LHCN-M2 (cell line): ENCODE data around the gene ZNF664. TPM values are rescaled to one million over a fixed set of nuclear protein-coding genes. Genes with fewer than 3 reads are reported as not detected.
A peak's percentile ranks its signal among the peaks of the same experiment; 100 is the strongest.

Source experiments
- DNase-seq: peaks from one replicate; pipeline ENCODE4 v3.0.0-alpha.2; 2012; ENCODE audit warnings: low read depth
- total RNA-seq: library from RNA; depleted of rRNA; stranded (reverse); fragments of >200 nt; gene quantifications from 2 replicates; pipeline ENCODE4 v1.2.3, GENCODE V29; 2014

The ZNF664 gene
- total RNA-seq, 1 experiment from 2014 or later, result 43.2 TPM

DNA sequence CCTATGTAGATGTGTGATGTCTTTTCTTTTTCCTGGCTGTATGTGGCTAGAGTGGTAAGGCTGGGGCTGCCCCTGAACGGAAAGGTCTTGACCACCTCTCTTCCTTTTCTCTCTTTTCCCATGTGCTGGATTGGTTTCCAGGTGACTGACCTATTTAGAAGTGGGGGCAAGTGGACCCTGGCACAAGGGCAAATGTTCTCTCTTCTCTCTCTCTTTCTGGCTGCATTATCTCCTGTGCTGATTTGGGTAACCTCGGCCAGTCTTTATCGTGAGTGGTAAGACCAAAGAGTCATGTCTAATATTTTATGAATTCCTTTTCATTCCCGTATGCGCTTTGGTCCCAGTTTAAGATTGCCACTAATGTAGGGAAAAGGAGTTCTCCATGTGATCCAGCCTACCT is 16.2 kb downstream of the ZNF664 start:
- DNase-seq, result no peak

DNA sequence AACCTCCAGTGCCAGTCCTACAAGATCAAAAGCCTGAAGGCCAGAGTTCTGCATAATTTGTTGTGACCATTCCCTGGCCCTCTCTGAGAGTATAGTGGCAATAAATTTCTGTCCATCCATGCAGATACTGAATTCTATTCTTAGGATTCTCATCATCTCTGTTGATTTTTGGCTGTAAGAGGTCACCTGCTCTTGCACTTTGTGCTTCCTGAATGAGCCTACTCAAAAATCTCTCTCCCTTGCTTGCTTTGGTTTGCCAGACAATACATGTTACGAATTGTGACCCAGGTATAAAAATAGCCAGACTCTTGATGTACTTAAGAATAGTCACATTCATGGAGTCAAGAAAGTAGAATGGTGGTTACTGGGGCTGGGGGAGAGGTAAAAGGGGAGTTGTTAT is 16.7 kb downstream of the ZNF664 start:
- DNase-seq, result no peak

DNA sequence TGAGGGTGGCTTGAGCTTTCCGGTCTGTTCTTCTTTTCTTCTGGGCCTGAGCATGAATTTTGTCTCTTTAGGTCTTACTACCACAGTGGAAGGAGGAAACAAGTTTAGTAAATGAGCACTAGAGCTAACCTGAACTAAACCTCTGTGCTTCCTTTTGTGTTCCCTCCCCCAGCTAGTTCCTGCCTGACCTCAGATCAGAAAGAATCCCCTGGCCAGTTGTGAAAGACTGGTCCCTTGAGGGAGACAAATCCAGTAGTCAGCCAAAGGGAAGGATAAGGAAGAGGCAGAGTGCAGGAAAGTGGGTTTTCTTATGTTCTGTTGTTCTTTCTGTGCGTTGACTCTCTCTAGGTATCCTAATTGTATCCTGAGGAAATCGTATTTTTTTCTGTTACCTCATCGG is 17.5 kb downstream of the ZNF664 start:
- DNase-seq, result peak; percentile 55

DNA sequence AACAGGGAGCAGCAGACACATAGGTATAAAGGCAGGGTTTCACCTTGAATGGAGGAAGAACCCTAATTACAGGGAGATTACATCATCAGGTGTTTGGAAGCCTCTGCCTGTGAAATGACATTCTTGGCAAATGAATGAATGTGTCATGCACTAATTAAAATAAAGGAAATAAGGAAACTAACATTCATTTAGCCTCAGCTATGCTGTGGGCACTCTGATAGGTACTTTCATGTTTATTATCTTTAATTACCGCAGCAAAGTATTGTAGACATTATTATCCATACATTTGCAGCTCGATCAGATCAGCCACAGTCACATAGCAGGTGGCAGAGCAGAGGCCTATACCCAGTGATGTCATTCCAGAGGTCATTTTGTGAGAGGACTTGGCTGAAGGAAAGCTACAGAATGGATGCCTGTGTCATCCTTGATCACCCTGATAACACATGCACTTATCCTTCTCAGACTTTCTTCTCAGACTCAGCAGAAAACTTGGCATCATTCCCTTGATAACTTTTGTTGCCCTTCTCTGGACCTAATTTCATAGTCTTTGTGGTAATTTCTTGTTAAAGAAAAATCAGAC is 18.4 kb downstream of the ZNF664 start:
- DNase-seq, result no peak

DNA sequence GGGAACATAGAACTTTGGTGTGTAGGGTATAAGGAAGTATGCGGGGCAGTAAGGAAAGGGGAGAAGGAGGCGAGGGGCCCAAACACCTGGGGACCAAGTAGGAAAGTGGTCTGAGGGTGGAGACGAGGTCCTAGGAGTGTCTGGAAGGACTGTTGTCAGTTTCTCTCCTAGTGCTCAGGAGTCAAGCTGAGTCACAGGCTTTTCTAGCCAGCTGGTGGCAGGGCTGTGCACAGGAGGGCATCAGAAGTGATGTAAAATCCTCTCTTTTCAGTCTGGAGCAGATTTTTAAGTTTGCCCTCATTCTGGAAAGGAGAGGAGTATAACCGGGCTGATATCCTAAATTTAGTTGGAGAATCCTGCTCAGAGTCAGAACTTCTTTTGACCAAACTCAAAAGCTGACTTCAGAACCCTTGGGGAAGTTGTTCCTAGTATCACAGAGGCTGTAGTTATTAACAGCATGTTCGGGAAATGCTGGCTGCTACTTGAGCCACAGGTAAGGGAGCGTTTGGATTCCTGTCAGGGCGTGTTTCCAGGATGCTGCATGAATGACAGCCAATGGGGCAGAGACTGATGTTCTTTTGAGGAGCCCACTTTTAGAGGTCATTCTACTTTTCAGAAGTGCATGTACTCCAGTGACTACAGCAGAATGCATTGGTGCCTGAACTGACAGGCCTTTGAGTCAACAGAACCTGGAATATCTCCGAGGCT is 19.3 kb downstream of the ZNF664 start:
- DNase-seq, result no peak

DNA sequence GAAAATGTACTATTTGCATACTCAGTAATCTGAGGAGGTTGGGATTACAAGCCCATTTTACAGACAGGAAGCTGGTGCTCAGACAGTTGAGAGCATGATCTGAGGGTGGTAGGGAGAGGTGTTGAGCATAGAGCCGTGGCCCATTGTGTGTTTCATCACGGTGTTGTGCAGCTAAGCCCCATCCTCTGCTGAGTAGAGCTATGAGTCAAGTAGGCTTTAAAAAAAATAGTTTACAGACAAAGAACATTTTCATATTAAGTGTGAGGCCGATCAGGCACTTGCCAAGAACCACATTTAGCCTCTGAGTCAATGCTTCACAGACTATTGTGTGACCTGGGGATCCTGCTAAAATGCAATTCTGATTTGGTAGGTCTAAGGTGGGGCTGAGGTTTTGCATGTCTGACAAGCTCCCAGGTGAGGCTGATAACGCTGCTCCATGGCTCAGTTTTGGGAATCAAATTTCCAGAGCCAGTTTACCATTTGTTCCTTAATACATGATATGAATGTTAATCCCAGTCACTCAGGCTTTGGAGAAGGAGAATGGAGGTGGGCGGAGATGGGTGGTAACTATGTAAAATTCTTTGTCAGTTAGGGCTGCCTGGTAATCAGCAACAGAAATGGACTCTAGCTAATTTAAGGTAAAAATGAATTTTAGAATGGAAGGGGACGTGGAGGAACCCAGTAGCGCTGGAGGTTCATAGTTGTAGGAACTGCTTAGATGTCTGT is 22.2 kb downstream of the ZNF664 start:
- DNase-seq, result peak; percentile 65

DNA sequence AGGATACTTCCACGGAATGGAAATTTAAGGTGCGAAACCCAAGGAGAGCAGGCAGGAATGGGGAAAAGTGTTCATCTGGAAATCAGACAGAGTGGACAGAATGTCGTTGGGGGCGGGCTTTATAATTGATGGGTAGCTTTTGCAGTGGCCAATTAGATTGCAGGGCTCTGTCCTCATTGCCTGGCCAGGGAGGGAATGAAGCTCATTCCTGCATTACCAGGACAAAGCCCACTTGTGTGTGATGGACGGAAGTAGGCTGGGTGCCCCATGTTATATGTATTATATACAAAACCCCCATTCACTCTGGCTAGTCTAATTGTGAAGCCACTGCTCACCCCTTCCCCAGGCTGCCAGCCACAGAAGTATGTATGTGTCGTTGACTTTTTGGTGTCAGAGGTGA is 23.6 kb downstream of the ZNF664 start:
- no peak for DNase-seq

DNA sequence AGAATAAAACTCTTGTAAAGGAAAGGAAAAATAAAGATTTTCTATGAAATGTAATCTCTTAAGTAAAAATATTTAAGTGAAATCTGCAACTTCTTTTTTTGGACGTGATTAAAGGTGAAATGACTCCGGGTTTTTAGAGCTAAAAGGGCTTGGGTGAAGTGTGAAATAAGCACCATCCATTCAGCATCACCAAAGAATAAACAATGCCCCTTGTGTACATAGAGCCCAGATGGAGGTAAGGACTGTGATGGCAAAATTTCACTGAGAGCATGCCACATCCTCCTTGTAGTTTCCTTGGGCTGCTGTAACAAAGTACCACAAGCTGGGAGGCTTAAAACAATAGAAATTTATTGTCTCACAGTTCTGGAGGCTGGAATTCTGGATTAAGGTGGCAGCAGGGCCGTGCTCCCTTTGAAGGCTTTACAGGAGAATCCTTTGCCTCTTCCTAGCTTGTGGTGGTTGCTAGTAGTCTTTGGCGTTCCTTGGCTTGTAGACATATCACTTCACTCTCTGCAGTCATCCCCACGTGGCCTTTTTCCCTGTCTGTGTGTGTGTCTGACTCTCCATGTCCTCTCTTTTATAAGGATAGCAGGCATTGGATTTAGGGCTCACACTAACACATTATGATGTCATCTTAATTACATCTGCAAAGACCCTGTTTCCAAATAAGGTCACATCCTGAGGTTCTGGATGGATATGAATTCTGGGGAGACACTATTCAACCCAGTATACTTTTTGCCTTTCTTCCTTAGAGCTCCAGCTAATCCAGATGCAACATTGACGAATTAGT is 24.2 kb downstream of the ZNF664 start:
- no peak for DNase-seq

DNA sequence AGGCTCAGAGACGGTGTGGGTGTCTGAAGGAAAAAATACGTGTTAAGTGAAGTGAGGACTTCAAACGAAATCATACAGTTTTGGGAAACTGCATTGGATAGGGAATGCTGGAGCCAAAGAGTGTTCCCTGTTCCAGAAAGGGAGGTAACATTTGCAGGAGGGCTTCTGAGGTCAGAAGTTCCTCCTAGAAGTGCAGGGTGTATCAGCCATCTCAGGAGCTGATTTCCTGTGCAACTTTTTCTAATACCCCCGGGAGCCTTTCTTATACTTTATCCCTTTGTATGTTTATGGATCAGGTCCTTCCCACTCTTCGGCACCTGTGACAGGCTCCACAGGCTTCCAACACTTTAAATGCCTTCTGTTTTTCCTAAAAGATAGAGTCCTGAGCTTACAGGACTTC is 24.9 kb downstream of the ZNF664 start:
- no peak for DNase-seq

DNA sequence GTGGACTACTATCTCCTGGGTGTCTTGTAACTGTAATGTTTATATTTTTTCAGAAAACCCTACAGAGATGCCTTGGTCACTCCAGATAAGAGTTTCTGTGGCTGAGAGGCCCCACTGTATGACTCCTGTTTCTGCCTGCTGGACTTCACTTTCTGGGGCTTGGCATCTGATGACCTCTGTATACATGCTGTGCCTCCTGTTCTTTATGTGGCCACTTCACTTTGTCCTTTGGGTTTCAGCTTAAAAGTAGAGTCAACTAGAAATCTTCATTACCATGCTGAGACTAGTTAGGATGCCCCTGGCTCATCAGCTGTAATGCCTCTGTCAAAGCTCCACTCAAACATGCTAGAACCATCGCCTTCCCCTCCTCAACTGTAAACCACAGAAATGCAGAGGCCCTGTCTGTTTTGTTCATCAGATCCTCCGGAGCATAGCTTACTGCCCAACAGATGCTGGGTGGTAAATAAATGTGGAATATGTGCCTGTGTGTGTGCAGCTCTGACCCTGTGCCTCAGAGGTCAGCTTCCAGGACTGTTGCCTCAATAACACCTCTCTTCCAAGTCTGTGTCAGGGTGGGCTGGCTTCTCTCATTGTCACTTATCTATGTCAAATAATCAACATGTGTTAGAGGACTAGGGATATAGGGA is 25.5 kb downstream of the ZNF664 start:
- peak; percentile 18 for DNase-seq

DNA sequence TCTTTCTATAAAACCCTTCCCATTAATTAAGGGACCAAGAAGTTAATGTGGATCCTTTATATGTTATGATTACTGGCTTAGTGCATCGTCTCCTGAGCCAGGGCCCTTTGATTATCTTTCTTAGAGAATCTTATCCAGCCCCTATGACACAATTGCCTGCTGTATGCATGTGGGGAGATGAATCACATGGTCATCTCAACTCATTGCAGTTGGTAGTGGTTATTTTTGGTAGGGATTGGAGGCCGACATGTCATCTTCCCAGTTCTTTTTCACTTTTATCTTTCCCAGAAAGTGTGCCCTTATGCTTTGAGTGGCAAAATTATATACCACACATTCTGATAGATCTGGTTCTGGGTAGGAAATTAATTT is 26.0 kb downstream of the ZNF664 start:
- peak; percentile 19 for DNase-seq

DNA sequence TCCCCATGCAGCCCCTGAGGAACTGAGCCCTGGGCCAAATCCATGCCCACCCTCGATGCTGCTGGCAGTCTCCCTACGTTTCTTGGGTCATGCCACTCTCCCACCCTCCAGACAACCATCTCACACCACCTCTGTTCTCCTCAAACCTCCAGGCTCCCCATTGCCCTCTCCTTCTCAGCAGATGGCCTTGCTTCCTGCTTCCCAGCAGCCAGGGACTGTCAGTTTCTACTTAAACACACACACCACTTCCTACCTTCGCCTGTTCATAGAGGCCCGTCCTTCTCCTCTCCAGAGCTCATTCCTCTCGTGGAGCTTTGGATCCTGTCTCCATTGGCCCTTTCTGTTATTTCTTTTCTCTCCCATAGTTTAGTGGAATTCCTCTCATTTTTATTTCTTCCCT is 27.1 kb downstream of the ZNF664 start:
- DNase-seq, result no peak

DNA sequence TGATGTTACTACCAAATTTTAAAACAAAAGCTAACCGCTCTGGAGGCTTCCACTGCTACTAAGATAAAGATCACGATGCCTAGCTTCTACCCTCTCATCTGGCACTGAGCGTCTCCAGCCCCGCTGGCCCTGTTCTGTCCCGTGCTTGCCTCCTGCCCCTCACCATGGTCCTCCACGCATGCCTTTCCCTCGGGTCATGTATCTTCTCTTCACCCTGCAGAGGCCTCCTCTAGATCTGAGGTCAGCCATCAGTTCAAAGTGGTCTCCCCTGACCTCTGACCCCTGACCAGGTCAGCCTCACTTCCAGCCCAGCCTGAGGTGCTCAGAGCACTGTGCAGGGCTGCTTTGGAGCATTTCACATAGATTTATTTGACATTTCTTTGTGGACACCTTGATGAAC is 28.3 kb downstream of the ZNF664 start:
- DNase-seq, result no peak

DNA sequence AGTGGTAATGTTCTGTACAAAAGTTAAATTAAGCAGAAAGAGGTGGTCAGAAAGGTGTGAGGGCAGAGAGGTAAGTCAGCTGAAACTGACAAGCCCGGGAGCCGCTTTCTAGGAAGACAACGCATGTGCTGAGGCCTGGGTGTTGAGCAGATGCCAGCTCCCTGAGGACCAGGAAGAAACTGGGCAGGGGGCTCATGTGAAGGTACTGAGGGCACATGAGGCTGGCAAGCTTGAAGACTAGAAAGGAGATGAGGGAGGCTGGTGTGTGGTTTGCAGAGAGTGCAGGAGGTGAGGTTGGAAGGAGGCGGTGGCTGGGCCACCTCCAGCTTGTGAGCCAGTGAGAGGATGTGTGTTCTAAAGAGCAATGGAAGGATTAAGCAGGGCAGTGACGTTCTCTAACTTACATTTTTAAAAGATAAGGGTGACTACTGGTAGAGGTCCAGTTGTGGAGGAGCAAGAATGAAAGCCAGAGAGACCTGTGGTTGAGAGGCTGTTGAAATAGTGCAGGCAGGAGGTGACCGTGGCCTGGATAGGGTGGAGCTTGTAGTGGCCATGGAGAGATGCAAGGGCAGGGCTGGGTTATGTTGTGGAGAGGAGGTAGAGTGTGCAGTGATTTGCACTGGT is 29.1 kb downstream of the ZNF664 start:
- DNase-seq, result no peak

DNA sequence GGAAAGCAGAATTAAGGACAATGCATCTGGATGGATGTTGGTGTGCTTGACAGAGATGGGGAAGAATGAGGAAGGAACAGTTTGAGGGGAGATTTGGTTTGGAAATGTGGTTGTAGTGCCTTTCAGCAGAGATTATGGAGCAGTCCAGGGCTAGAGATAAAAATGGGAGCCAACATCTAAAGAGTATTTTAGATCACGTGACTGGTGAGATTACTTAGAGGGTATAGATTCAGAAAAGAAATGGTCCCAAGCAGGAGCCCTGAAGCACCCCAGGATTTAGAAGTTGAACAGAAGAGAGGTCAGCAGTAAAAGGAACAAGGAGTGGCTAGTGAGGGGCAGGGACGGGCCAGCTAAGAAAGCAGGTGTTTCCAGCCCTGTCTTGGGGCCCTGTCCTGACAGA is 29.6 kb downstream of the ZNF664 start:
- DNase-seq, result no peak

DNA sequence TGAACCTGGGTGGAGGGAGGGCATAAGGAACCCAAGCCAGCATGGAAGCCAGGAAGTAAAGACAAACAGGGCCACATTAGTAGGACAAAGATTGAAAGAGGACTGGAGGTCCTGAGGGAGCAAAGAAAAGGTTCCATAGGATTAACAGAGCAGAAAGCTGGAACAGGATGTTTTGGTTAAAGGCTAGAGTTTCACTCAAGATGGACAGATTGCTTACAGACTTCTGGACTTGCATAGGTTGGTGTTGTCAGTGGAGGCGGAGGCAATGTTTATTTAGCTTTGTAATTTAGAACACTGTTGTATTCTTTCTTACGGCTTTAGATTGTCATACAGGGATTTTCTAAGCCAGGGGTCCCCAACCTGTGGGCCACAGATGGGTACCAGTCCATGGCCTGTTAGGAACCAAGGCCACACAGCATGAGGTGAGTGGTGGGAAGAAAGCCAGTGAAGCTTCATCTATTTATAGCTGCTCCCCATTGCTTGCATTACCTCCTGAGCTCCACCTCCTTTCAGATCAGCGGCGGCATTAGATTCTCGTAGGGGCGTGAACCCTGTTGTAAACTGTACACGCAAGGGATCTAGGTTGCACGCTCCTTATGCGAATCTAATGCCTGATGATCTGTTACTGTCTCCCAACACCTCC is 31.3 kb downstream of the ZNF664 start:
- no peak for DNase-seq

DNA sequence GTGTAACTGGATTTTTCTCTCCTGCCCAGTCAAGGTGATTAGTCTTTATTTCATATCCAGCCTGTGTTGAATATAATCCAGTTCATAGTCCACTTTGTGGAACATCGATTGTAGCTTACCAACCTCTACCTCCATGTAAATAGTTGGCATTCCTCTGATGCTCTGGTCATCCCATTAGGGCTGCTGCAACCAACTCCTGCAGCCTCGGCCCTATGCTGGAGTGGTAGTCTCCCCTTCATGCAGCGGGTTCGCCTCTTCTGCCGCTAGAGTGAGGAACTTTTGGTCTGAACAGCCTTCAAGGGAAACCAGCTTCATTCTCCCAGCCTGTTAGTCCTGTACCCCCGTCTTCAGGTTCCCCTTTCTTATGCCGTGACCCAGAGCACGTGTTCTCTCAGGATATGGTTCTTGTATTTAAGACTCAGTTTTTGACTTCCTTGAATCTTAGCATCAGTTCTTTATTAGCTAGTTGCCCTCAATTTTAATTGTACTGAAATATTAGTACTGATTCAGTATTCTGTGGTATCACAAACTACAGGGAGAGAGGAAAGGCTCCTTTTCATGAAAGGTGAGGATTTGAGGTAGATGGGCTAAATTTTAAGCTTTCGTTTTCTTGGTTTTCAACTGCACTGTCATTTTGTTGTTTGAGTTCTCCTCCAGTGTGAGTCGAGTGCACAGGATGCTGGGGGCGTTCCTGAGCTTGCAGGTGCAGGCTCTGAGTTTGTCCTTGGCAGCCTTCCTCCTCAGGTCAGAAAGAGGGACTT is 33.2 kb downstream of the ZNF664 start:
- DNase-seq, result no peak

DNA sequence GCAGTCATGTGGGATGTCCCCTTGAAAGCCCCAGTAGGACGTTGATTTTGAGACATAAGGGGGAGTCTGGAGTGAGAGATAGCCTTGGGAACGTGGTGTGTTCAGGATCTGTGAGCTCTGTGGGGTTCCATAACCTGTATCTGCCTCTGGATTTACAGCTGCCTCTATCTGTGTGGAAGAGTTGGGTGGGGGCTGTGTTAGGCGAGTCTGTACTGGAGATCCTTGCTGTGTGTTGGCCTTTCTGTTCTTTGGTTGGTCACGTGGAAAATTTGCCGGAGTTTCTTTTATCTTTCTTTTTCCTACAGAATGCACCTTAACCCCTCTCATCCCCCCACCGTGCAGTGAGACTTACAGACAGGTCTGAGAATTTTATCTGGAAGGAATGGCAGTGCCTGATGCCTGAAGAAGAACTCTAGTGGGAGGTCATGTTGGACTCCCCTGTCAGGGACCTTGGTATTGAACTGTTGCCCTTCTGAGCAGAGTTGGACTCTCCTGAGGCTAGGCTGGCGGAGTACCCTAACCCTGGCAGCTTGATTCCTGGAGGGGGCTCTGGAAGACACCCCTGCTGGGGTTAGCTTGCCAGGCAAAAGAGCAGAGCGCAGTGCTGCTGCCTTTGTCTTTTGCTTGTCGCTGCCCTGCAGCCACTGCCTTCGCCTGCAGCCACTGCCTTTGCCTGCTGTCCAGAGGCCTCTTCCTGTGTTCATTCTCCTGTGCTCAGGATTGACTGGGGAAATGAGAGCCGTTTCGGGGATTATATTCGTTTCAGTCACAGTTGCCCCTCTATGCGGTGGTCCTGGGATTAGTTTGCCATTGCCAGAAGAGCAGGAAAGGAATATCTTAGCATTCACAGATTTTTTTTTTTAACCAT is 34.1 kb downstream of the ZNF664 start:
- no peak for DNase-seq
